GM19463 (cell line): ENCODE measurements around the gene TMEM109.
A peak's percentile ranks its signal among the peaks of the same experiment; 100 is the strongest.
"Not testable (repeated sequence)": the region's sequence is repeated elsewhere in the genome, so short reads cannot be mapped to it uniquely, and the experiment has no call there.

ENCODE experiments used
- ATAC-seq: cut with Tn5 transposase; IDR thresholded peaks from one replicate; pipeline ENCODE4 v1.9.1; 2021; ENCODE audit warnings: mild to moderate bottlenecking, moderate library complexity; ENCODE audit not compliant: unreplicated experiment

Gene TMEM109

DNA sequence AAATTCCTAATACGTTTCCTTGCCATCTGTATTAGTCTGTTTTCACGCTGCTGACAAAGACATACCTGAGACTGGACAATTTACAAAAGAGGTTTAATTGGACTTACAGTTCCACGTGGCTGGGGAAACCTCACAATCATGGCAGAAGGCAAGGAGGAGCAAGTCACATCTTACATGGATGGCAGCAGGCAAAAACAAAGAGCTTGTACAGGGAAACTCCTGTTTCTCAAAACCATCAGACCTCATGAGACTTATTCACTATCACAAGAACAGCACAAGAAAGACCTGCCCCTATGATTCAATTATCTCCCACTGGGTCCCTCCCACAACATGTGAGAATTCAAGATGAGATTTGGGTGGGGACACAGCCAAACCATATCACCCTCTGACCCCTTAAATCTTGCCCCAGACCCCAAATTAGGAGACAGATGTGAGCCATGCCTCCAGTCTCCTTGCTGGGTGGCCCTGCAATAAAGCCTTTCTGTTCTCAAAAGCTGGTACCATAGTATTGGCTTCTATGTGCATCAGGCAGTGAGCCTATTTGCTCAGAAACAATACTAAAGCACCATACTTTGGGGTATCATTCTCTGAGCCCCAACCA lies 4.2 kb upstream of the TMEM109 start:
- ATAC-seq, result not testable (repeated sequence)

DNA sequence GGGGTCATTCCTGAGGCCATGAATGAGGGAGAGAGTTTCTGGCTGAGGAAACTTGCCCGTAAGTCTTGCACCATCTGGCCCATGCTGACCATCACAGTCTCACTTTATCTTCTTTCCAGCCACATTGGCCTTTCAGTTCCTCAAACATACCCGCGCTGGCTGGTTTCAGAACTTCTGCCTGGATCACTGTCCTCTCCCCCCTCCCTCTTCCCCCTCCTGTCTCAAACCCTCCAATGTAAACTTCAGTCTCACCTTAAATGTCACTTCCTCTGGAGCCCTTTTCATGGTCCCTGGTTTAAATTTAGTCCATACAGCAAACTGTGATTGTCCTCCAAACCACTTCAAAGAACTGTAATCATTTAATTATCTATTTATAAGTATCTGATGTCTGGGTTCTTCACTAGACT lies 3.7 kb upstream of the TMEM109 start:
- peak; percentile 34 for ATAC-seq

DNA sequence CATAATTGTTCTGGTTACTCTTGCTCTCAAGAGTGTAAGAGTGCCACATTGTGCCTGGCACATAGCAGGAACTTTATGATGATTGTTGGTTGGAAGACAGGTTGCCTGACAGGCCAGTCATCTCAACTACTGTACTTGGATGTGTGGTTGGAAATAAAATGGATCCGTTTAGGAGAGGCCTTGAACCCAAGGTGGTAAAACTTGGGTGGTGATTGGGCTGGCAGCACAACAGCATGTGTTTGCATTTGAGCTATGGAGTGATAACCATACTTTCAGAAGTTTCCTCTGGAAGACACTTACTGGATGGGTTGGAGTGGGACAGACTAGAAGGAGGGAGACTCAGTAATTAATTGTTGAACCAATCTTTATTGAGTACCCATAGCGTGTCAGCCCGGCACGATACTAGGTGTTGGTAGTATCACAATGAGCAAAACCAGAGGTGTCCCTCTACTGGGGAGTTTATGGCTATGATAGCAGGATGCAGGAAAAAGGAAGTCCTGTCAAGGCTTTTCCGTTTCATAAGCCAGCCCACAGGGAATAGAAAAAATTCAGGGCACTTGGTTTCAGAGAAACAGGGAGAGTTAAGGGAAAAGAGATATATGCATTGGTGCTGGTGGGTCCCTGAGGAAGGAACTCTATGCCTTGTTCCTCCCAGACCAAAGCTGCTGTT lies 3.1 kb upstream of the TMEM109 start:
- no peak for ATAC-seq

DNA sequence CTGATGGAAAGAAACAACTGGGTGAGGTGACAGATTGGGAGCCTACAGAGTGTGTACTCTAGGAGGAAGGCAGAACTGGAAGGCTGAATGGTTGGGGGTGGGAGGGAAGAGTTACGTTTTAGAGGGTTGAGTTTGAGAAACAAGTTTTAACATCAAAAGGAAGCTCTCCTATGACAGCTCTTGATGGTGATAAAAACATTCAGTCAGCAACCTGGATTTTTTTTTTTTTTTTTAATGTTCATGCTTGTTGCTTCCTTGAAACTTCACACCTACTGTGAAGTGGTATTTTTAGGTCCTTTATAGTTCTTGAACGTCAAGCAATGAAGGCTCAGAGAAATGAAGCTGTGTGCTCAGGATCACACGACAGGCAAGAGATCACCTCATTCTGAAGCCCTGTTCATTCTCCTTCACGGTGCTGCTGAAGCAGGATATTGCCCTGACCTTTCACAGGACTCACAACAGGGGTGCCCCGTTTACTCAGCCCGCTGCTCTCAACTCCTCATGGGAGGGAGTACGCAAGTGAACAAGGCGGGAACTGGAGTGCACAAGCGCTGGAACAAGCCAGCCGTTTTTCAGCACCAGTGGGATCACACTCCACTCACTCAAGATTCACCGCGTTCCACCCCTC lies 1.6 kb upstream of the TMEM109 start:
- ATAC-seq, result no peak

DNA sequence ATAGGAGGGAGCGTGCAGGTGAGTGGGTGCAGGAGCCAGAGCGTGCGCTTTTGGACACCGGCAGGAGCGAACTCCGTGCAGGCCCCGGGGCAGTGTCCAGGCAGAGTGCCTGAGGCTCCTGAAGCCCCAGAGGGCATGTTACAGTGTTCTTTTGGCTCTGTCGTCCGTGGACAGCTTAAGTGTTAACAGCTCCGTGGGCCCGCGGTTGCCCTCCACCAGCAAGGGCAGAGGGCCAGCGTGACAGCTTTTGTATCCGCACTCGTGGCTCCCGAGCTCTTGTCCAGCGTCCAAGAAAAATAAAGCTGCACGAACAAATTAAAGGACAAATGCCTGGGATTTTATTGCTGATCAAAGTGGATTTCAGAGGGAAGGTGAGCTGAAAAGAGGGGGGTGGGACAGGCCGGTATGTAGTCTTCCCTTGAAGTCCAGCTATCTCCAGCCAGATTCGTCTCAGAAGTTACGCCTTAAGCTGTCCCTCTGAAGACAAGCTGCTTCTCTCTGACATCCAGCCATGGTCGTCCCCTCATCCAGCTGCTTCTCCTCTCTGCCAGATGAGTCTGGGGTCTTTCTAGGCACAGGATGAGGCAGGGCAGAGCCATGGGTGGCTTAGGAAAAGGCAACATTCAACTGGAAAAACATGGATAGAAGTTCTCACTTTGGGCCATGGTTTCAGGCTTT lies 968 bp upstream of the TMEM109 start:
- ATAC-seq, result no peak

DNA sequence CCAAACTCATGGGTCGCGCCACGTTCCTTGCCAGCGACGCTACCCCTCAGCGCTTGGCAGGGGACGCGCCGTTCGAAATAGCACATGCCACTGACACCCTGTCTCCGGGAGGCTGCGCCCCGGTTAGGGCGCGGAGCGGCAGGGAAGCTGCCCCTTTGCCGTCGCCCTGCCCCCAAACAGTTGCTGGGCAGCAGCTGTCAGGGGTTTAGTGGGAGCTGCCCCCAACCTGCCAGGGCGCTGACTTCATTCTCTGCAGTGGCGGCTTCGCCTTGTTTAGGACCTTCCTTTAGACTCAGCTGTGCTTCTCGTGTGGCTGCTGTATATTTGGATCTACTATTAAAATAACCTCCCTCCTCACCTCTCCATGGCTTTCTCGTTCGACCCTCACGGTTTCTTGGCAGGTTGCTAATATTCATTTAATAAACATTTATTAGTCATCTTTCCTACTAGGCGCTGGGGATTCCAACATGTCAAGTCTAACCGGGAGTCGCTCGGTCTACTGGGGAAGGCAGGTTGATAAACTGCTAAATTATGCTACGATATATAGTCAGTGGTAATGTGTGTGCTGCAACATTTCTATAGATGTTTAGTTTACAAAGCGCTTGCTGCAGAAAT lies 782 bp downstream of the TMEM109 start:
- ATAC-seq, result no peak

DNA sequence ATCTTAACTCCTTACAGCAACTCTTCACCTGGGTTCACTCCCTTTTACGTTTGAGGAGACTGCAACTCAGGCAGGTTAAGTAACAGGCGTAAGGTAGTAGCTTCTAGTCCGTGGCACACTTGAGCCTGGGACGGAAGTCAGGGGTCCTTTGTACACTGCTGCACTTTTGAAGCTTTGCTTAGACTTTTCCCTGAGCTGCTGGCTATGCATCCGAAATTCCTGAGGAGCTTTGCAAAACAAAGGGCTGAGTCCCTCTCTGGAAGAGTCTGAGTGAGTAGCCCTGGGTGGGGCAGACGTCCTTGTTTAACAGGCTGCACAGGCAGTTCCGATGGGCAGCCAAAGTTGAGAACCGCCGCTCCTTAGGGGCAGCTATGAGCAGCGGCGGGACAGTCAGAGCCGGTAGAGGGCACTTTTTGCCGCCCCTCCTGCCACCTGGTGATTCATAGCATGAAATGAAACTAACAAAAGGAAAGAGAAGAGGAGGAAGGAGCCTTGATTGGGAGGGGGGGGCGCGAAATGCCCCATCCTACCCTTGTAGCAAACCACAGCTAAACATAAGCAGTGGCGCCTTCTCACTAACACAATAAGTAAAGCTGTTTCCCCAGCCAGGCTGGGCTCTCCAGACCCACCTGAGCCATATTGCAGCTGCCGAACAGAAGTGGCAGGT lies 1.4 kb downstream of the TMEM109 start:
- peak; percentile 47 for ATAC-seq

DNA sequence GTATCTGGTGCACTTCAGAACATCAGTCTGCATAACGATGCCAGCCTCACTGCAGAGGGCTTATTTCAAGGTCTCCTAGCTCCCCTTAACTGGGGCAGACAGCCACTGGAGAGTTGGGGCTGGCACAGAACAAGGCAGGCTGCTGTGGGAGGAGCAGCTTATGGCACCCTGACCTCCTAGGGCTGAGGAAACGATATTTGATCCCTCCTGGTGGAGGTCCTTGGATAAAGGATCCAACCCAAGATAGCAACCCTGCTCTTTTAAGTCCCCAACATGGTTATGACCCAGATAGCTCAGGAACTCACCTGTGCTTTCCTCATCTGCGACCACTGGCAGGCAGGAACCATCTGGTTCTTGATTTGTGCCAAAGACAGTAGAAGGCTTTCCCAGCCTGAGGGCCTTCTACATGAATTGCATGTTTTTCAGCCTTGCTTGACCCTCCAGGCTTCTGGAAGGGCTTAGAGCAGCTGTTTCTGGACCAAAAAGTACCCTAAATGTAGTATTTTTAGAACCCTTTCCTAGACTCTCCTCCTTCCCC lies 2.8 kb downstream of the TMEM109 start:
- ATAC-seq, result no peak

DNA sequence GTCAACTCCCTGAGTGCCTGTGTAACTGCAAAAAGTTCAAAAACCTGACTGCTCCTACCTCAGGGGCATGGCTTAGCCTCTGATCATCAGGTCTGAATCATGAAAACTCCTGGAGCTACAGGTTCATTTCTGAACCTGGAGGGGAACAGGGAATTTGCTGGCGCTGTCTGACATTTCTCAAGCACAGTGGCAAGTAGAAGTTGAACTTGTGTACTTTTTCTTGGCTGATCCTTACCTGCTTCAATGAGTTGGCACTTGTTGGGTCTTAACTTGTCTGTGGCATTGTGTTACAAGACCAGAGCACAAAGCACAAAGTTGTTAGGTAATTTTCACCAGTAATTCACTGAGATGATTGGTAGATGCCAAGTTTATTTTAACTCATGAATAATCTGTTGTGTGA lies 3.3 kb downstream of the TMEM109 start:
- ATAC-seq, result no peak

DNA sequence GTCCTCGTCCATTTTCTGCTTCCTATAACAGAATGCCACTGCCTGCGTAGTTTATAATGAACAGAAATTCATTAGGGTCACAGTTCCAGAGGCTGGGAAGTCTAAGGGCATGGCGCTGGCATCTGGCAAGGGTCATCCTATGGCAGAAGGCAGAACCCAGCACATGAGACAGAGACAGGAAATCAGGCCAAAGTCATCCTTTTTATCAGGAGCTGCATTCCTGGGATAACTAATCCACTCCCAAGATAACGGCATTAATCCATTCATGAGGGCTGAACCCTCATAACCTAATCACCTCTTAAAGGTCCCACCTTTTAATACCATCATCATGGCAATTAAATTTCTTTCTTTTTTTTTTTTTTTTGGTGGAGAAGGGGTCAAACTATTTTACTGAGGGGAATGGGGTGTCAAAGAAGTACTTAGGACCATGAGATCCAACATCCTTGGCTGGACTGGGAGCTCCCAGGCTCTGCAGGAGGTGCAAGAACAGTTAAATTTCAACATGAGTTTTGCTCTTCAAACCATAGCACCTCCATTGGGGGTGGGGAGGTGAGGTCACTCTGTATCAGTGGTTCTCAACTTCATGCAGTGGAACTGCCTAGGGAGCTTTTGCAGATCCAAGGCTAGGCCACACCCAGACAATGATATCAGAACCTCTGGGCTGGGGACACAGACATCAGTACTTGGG lies 4.4 kb downstream of the TMEM109 start:
- ATAC-seq, result no peak

DNA sequence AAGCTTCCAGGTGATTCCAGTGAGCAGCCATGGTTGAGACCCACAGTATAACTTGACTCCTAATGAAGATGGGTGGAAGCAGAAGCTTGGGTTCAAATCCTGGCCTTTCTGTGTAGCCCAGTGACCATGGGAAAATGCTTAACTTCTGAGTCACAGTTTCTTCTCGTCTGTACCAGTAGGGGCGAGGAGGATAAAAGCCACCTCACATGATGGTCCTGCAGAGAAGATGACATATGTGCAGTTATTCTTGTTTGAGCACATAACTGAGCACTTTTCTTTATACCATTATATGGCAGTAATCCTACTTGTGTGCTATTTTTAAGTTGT lies 4.9 kb downstream of the TMEM109 start:
- no peak for ATAC-seq

DNA sequence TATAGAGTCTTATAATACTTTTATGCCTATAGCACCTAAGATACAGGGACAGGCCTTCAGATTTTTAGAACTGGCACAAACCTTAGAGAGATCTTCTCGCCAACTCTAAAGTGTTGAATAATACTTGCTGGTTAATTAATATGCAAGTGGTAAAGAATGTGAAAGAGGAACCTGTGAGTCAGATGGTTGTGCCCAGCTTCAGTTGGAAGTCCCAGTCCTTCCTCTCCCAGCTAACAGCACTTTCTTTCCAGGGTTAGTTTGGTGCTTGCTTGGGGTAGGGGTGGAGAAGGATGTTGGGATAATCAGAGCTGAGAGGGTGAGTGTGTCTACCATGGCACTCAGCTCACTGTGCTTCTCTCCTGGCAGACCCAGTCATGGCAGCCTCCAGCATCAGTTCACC lies 5.4 kb downstream of the TMEM109 start:
- no peak for ATAC-seq

DNA sequence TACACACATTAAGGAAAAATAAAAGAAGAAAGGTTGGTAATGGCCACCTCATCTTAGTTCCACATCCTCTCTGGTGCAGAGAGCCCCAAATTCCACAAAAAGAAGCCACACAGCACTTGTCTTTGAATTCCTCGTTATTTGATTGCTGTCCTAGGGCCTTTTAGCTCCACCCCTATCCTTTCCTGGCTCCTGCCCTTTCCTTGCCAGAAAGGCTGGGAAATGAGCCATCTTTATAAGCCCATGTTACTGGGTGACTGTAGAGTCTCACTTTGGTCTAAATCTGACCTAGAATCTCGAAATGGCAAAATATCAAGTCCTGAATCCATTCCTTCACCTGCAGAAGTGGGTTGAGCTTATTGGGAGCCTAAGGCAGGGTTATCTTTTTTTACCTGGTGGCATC lies 6.0 kb downstream of the TMEM109 start:
- no peak for ATAC-seq

DNA sequence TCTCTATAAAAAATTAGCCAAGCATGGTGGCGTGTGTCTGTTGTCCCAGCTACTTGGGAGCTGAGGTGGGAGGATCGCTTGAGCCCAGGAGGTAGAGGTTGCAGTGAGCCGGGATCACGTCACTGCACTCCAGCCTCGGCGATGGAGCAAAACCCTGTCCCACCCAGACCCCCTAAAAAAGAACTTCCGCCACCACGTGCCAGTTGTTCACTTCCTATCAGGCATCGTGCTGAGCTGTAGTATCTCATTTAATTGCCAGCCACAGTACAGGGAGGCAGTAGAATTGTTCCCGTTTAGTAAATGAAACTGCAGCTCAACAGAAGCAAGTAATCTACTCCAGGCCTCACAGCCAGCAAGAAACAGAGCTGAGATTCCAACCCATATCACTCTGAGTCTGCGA lies 7.3 kb downstream of the TMEM109 start:
- ATAC-seq, result no peak

DNA sequence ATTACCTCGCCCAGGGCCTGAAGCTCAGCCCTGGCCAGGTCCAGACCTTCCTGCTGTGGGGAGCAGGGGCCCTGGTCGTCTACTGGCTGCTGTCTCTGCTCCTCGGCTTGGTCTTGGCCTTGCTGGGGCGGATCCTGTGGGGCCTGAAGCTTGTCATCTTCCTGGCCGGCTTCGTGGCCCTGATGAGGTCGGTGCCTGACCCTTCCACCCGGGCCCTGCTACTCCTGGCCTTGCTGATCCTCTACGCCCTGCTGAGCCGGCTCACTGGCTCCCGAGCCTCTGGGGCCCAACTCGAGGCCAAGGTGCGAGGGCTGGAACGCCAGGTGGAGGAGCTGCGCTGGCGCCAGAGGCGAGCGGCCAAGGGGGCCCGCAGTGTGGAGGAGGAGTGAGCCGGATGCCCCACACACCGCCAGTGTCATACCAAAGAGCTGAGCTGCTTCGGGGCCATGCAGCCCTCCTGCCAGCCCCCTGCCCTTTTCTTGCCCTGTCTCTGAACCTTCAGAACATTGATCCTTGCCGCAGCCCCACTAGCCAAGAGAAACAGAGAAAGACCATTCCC lies 7.9 kb downstream of the TMEM109 start:
- no peak for ATAC-seq

DNA sequence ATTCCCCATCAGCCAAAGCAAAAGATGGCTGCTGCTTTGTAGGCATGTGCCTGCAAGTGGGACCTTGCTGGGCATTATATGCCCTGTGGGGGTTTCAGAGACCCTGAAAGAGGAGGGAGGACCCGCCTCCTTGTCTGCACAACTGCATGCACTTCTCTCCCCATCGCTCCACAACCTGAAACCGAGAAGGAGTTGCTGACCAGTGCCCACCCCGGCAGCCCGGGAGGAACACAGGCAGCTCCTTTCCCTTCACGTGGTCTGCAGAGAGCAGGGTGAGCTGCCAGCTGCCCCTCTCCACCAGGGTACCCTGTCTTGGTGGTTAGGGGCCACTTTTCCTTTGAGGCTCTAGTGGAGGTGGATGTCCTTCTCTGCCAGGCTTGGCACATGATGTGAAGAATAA lies 8.9 kb downstream of the TMEM109 start:
- ATAC-seq, result no peak

DNA sequence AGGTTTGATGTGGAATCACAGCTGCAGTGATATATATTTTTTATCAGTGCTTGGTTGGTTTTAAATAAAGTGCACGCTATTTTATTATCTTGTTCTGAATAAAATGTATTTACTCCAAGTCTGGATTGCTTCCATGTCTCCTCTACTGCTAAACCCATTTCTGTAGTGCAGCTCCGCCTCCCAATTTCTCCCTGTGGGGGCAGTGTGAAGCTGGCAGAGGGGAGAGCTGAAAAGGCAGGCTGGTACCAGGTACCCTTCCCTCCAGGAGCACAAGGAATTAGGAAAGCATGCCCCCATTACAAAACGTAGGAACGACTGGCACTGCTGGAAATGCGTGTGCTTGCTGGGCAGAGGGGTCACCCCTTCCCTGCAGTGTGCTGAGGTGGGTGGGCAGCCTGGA lies 9.4 kb downstream of the TMEM109 start:
- no peak for ATAC-seq

DNA sequence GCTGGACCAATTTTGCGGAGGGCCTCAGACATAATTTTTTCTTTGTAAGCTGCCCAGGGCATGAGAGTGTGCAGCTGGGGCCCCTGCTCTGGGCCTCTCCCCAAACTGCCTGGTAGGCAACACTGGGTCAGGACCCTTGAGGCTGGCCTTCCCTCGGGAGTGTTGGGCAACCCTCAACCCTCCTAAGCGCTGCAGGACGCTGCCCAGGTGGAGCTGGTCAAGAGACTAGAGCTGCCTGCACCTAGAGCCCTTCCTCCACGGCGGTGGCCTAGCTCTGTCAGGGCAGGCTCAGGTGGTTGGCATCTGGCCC lies 9.8 kb downstream of the TMEM109 start:
- no peak for ATAC-seq

DNA sequence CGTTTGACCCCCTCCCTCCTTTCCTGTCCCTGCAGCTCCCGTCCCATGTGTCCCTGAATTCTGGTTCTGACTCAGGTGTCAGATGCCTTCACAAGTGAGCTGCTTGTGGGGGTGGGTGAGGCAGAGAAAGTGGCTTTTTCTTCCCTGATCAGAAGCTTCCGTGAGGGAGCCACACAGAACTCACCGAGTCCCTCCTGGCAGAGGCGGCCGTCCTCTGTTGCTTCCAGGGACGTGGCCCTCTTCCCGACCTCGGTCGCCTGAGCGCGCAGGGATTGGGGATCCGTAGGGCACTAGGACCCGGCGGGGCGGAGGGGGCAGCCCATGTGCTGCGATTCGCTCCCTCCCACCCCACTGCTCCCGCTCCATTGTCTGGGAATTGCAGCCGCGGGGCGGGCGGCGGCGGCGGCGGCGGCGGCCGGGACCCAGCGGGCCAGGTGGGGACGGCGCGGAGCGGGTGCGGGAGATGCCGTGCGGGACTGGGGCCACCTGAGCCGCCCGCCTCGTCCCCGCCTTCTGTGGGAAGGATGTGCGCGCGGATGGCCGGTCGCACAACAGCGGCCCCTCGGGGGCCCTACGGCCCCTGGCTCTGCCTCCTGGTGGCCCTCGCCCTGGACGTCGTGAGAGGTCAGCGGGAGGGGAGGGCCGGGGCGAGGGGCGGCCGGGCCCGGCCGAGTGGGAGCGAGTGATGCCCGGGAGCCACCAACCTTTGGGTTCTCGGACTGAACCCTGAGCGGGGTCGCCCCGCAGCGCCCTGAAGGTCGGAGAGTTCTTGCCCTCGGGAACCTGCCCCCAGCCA lies 10.3 kb downstream of the TMEM109 start, which contains the start of gene TMEM132A:
TMEM132A (plus strand) TSS at position 351 of the 796 bp plus-strand sequence; CDS start at position 525, 174 bp downstream.
- peak; percentile 54 for ATAC-seq
